ENCODE measurements around the gene NRAP.

DNA sequence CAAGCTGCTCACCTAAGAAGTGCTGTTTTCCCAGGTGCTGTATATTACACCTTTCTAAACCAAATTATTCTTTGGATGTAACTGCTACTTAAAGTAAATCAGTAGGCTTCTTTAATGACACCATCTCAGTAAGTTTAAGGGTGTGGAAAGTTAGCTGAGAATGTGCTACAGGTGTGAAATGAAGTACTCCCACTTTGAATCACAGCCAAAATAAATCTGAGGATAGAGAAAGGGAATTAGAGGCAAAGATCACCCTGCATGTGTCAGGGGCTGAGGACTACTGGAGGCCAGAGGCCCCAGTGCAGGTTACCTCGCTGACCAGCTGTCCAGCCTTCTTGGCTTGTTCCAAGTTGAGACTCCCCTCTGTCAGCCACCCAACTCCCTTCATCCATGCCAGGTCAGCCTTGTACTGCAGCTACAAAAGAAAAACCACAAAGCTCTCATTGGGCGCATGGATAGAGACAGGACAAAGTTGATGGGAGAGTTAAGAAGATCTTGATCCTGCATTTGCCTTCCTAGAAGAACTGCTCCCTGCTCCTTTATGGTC is 35.2 kb downstream of the NRAP start:
- TF ChIP-seq, protein P1, sequence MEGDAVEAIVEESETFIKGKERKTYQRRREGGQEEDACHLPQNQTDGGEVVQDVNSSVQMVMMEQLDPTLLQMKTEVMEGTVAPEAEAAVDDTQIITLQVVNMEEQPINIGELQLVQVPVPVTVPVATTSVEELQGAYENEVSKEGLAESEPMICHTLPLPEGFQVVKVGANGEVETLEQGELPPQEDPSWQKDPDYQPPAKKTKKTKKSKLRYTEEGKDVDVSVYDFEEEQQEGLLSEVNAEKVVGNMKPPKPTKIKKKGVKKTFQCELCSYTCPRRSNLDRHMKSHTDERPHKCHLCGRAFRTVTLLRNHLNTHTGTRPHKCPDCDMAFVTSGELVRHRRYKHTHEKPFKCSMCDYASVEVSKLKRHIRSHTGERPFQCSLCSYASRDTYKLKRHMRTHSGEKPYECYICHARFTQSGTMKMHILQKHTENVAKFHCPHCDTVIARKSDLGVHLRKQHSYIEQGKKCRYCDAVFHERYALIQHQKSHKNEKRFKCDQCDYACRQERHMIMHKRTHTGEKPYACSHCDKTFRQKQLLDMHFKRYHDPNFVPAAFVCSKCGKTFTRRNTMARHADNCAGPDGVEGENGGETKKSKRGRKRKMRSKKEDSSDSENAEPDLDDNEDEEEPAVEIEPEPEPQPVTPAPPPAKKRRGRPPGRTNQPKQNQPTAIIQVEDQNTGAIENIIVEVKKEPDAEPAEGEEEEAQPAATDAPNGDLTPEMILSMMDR (IDR thresholded peaks at IDR 0.05; ENCODE audit: low read length) = no peak
- no peak for TF ChIP-seq EZH2 (IDR thresholded peaks at IDR 0.05; ENCODE audit: borderline replicate concordance, low read length)
